ENCODE measurements around the gene TSPAN32.

DNA sequence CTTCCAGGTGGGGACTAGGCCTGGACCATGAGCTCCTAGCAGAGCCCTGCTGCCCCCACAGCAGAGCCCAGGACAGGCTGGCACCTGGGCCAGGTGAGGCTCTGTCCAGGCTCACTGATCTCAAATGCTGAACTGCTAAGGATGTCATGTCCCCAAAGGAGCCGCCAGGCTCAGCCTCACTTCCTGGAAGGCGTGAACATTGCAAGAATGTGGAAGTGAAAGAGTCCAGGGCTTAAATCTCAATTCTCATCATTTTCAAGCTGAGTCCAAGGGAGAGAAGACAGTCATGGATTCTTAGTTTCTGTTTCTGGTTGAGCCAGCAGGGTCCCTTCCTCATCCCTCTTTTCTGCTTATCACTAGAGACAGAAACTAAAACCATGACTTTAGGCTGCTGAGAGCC is 36.4 kb upstream of the TSPAN32 start:
- TF ChIP-seq, protein P1, sequence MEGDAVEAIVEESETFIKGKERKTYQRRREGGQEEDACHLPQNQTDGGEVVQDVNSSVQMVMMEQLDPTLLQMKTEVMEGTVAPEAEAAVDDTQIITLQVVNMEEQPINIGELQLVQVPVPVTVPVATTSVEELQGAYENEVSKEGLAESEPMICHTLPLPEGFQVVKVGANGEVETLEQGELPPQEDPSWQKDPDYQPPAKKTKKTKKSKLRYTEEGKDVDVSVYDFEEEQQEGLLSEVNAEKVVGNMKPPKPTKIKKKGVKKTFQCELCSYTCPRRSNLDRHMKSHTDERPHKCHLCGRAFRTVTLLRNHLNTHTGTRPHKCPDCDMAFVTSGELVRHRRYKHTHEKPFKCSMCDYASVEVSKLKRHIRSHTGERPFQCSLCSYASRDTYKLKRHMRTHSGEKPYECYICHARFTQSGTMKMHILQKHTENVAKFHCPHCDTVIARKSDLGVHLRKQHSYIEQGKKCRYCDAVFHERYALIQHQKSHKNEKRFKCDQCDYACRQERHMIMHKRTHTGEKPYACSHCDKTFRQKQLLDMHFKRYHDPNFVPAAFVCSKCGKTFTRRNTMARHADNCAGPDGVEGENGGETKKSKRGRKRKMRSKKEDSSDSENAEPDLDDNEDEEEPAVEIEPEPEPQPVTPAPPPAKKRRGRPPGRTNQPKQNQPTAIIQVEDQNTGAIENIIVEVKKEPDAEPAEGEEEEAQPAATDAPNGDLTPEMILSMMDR (IDR thresholded peaks at IDR 0.05; ENCODE audit: low read depth, low read length): no peak
- no peak for TF ChIP-seq EZH2phosphoT487 (IDR thresholded peaks at IDR 0.05; ENCODE audit: low read depth)

All from OCI-LY3 (cell line).